ENCODE data around the gene MYRF.
A peak's percentile ranks its signal among the peaks of the same experiment; 100 is the strongest.

The MYRF gene

GRCh38 chr11:61752117-61752924 lies at the start of gene MYRF:
Gene MYRF, plus strand, starts transcription at chr11:61752636. Its CDS starts 109 bp downstream, at chr11:61752745.
- DNase-seq: peak in 38 of 42 donors; percentile 45 to 90 (median 78)
- intact Hi-C loops (cut with DNase I): no loop called here

- intact Hi-C loops (cut with DNase I): no loop called here
- DNase-seq: no peak
Observed at GRCh38 chr11:61702701-61703312, 49.6 kb upstream of the MYRF start.

DNA sequence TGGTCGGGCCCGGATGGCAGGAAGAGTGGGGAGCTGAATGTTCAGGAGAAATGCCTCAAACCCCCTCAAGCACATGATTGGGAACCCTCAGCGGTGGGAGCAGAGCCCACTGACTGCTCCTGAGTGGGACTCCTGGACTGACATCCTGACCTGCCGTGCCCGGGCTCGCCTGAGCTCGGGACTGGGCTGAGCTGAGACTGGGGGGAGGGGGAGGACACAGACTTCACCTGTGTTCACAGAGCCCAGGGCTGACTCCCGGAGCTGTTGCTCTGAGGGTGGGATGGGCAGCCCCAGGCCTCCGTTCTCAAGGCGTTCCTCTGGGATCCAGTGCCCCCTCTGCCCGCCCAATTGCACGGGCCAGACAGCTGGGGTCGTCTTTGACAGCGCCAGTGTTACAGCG lies 47.6 kb upstream of the MYRF start:
- DNase-seq: no peak
- intact Hi-C loops (cut with DNase I): no loop called here

DNA sequence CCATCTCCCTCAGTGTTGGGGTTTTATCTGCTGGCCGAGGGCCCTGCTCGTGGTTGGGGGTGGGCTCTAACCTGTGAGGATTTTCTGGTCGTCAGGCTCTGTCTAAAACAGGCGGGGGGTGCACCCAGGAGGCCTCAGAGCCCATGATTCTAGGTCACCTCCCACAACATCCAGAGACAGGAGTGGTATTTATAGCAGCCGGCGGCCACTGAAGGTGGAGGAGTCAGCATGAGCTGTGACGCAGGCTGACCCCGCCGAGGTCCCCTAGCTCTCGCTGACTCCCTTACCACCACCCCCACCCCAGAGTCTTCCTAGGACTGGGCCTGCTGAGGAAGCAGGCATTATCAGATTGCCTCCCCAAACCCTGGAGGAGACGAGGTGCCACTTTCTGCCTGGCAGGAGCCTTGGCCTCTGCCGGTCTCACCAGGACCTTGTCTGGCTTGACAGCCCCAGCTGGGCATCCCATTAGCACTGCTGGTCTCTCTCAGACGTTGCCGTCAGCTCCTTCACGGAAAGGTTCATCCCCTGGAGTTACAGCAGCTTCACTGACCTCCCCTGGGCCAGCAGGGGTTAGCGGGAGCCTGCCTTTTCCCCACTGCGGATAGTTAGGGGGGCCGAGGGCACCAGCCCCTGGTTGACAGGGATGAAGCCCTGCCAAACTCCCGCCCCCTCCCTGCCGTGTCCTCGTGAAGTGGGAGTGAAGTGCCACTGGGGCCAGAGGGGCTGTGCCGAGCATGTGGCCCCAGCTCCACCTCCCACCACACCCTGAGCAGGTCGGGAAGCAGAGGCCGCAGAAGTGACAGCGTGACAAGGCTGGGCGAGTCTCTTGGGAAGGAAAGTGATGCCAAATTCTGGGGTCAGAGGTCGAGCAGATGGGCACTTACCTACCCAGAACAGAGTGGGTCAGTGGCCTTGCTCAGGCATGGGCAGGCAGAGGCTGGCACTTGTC lies 45.7 kb upstream of the MYRF start:
- DNase-seq: no peak
- intact Hi-C loops (cut with DNase I): no loop called here

- intact Hi-C loops (cut with DNase I): no loop called here
- DNase-seq: no peak
Observed at GRCh38 chr11:61707574-61707973, 44.9 kb upstream of the MYRF start.

- DNase-seq: no peak
- intact Hi-C loops (cut with DNase I): no loop called here
Observed at GRCh38 chr11:61709110-61709509, 43.3 kb upstream of the MYRF start.

- intact Hi-C loops (cut with DNase I): no loop called here
- DNase-seq: no peak
Observed at GRCh38 chr11:61709572-61709971, 42.9 kb upstream of the MYRF start.

DNA sequence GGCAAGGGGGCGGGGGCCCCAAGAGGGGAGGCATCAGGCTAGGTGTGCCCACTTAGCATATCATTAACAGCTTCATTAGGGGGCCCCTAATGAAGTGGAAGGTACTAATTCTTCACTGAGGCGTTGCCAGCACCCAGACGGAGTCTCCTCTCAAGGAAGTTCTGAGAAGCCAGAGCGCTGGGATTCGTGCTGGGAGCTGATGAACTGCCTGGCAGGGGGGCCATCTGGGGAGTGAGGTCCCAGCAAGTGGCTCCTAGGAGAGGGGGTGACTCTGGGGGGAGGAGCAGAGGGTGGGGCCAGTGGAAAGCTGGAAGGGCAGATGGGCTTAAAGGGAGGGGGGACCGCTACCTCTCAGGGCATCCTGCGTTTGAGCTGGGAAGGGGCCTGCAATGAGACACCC lies 42.4 kb upstream of the MYRF start:
- intact Hi-C loops (cut with DNase I): no loop called here
- no peak for DNase-seq

DNA sequence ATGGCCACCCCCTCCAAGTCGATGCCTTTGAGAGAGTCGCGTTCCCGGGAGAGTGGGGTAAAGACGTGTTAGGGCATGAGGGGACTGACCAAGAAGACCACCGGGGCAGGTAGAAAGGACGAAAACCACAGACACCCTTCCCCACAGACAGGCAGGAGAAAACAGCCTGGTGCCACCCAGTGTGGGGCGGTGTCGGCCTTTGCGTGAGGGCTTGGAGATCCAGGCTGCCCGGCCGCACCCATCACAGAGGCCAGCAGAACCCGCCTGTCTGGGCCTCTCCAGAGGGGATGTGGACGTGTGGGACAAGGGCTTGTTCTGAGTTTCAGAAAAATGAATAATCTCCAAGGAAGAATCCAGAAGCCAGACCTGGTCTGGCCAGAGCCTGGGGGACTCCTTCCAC lies 41.4 kb upstream of the MYRF start:
- no peak for DNase-seq
- intact Hi-C loops (cut with DNase I): no loop called here

DNA sequence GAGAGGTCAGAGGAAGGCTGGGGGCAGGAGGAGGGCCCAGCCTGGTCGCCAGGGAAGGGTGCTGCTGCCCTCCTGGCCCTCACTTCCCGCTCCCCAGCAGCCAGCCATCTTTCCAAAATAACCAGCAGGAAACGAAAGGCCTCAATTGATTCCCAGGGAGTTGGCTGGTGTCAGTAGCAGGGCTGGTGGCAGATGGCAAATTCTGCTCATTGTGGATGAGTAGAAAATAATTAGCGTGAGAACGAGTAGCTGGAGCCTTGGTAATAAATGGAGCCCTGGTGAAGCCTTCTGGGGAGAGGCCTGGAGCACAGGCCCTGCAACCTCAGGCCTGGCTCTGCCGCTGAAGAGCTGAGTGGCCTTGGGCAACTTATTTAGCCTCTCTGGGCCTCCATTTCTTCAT lies 40.9 kb upstream of the MYRF start:
- no peak for DNase-seq
- intact Hi-C loops (cut with DNase I): no loop called here

DNA sequence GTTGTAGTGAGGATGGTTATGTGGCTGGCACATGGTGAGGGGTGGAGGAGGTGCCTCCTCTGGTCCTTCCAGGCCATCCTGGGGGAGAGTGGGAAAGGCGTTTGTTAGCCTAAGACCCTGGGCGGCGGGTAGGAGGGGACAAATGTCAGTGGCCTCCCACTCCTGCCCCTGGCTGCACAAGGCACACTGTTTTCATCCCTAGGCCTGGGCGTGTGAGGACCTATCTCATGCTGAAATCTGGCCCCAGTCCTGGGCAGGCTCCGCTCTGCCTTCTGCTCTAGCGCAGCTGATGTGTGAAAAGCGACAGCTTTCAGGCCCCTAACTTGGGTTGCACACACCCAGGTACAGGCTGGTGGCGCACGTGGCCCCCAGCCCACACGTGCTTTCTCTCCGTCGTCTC lies 40.1 kb upstream of the MYRF start:
- intact Hi-C loops (cut with DNase I): no loop called here

DNA sequence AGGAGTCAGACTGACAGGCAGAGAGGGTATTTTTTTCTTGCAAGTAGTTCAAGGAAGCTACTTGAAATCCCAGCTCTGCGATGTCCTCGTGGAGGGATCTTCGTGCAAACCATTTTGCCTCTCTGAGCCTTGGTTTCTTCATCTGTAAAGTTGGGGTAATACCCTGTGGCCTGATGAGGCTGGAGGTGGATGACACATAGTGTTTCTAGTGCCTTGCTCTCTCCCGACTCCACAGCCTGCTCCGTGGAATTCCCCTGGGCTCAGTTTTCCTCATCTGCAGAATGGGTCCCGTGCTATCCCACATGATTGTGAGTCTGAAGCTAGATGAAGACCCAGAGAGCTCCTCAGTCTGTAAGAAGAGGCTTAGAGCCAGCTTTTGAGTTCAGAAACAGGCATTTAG lies 39.6 kb upstream of the MYRF start:
- intact Hi-C loops (cut with DNase I): no loop called here
- no peak for DNase-seq

More for the DNA sequence above, 40.1 kb upstream of the MYRF start:
- no peak for DNase-seq

DNA sequence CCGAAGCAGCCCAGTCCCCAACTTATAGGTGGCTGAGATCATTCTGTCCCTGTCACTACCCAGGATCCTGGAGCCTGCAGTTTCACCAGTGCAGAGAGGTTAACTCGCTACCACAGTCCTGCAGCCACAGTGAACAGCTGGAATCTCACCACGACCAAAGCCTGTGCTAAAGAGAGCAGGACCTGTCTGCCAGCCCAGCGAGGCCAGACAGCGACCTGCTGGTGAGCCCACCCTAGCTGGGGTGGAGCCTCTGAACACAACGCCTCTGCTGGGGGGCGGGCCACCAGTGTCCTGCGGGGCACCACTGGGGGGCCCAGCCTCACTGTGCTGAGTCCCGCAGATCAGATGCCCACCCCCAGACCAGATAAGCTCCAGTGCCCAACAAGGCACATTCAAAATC lies 39.0 kb upstream of the MYRF start:
- intact Hi-C loops (cut with DNase I): no loop called here

DNA sequence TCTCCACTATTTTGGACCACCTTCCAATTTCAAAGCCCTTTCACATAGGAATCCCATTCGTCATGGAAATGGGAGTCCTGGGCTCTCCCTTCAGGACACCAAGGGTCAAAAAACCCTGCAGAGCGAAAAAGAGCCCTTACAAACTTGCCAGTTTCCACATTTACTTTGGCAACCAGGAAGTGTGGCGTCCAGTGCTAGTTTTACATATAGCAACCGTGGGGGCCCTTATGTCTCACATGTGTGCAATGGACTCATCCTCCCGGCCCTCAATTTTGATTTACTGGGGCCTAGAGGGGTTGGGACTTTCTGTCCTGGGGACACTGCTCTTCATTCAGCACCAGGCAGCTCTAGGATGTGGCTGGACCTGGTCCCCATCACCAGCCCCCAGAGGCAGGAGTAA lies 38.5 kb upstream of the MYRF start:
- intact Hi-C loops (cut with DNase I): no loop called here
- no peak for DNase-seq

More for the DNA sequence above, 39.0 kb upstream of the MYRF start:
- no peak for DNase-seq

DNA sequence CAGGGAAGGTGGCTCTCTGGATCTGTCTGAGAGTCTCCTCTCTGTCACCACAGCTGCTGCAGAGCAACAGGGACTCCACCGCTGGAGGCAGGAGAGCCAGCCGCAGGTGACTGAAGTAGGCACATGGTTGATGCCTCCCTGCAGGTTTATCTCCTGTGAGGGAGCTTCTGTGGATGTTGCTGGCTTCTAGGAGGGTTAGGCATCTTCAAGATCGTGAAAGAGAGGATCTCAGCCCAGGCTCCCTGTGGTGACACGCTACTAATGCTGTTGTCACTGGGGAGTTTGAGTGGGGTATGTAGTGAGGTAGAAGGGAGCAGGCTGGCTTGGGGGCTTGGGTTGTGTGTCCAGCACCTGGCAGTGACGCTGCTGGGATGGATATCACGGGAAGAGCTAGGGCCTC lies 38.1 kb upstream of the MYRF start:
- intact Hi-C loops (cut with DNase I): no loop called here
- DNase-seq: no peak

DNA sequence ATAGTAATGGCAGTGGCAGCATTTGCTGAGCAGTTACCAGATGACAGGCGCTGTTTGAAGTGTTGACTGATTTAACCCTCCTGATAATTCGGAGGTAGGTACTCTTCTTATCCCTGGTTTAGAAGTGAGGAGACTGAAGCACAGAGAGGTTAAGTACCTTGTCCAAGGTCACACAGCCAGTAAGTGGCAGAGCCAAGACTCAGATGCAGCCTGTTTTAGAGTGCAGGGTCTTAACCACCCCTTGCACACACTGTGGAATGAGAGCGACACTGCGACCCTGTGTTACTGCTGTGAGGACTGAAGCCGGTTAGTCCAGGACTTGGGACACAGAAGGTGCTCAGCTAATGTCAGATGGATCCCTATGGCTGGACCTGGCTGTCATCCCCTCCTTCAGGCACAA lies 37.5 kb upstream of the MYRF start:
- intact Hi-C loops (cut with DNase I): no loop called here

DNA sequence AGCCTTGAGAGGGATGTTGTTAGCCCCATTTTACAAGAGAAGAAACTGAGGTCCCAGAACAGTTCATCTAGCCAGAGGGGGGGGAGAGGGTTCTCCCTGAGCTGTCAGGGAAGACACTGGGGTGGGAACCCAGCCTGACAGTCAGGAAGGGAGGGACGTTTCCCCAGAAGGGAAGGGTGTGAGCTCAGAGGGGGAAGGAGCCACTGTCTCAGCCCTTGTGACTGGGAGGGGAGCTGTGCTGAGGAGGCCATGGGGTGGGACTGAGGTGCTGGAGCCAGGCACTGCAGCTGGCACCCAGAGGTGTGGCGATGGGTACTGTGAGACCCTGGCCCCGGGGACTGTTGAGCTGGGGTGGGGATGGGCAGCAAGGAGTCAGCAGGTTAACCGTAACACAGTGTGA lies 36.6 kb upstream of the MYRF start:
- intact Hi-C loops (cut with DNase I): no loop called here
- DNase-seq: no peak

More for the DNA sequence above, 37.5 kb upstream of the MYRF start:
- DNase-seq: no peak

- intact Hi-C loops (cut with DNase I): no loop called here
- DNase-seq: no peak
Observed at GRCh38 chr11:61716478-61717285, 35.8 kb upstream of the MYRF start.
